Caco-2 (cell line): Measurements from ENCODE around the gene CSTA. TPM values are rescaled to one million over a fixed set of nuclear protein-coding genes. Genes with fewer than 3 reads are reported as not detected.

Experiments used
- BruUV-seq: library from RNA; stranded (reverse); fragments of 400-500 nt; replicated peaks from 2 replicates; lab custom pipeline; 2021; lab: Mats Ljungman, UMichigan
- CTCF ChIA-PET: fragments of 300-600 bp; sonication (Branson Sonifier 250); formaldehyde crosslinking; loops from one replicate; lab custom pipeline; 2022; ENCODE audit warnings: antibody characterized with exemption; lab: Charles Lee
- POLR2A ChIA-PET: fragments of 300-600 bp; sonication (Branson Sonifier 250); formaldehyde crosslinking; loops from one replicate; lab custom pipeline; 2022; ENCODE audit warnings: antibody characterized with exemption; lab: Charles Lee
- DNase-seq, 2 experiments: peaks; one replicate each; pipeline versions ENCODE4 v3.0.0 to v3.0.0-alpha.2; 2020 to 2022
- H3K27me3 ChIP-seq: replicated peaks from 2 replicates; pipeline ENCODE4 v1.6.0; 2011; ENCODE audit warnings: low read length; ENCODE audit not compliant: control insufficient read depth, insufficient read depth
- H3K36me3 ChIP-seq: 2 replicates; pipeline ENCODE4 v1.5.1; 2011; ENCODE audit warnings: low read length; ENCODE audit not compliant: control insufficient read depth, insufficient read depth
- H3K4me1 ChIP-seq: fragments of 250-450 bp; sonication (Bioruptor Pico); 2 replicates; pipeline ENCODE4 v1.5.1; 2020; ENCODE audit warnings: mild to moderate bottlenecking
- H3K4me3 ChIP-seq: 2 replicates; pipeline ENCODE4 v1.5.1; 2011; ENCODE audit warnings: low read depth, mild to moderate bottlenecking, control low read depth, low read length
- H3K9me3 ChIP-seq: fragments of 250-450 bp; sonication (Bioruptor Pico); 2 replicates; pipeline ENCODE4 v1.5.1; 2020; ENCODE audit warnings: mild to moderate bottlenecking, moderate library complexity
- H3K27ac Mint-ChIP-seq: one replicate; pipeline ENCODE4 v1.8.0; 2022; ENCODE audit warnings: mixed read lengths; ENCODE audit not compliant: unreplicated experiment
- H3K27me3 Mint-ChIP-seq: one replicate; pipeline ENCODE4 v1.8.0; 2022; ENCODE audit warnings: mixed read lengths; ENCODE audit not compliant: insufficient read depth, unreplicated experiment
- H3K36me3 Mint-ChIP-seq: one replicate; pipeline ENCODE4 v1.8.0; 2022; ENCODE audit warnings: mild to moderate bottlenecking, mixed read lengths; ENCODE audit not compliant: insufficient read depth, unreplicated experiment
- H3K4me1 Mint-ChIP-seq: one replicate; pipeline ENCODE4 v1.8.0; 2022; ENCODE audit warnings: low read depth, mixed read lengths; ENCODE audit not compliant: unreplicated experiment
- H3K4me3 Mint-ChIP-seq: one replicate; pipeline ENCODE4 v1.8.0; 2022; ENCODE audit warnings: mild to moderate bottlenecking, moderate library complexity, mixed read lengths; ENCODE audit not compliant: unreplicated experiment
- H3K9me3 Mint-ChIP-seq: one replicate; pipeline ENCODE4 v1.8.0; 2022; ENCODE audit warnings: mixed read lengths; ENCODE audit not compliant: unreplicated experiment
- intact Hi-C: fragments of 100-400 bp; cut with micrococcal nuclease; formaldehyde crosslinking; loops from one replicate; pipeline ENCODE4 v1.10.0; 2022; ENCODE audit not compliant: unreplicated experiment
- total RNA-seq: library from RNA; stranded (reverse); gene quantifications from 2 replicates; pipeline ENCODE4 v1.2.3, GENCODE V29; 2022
- TF ChIP-seq, protein P1 (sequence below), 2 experiments: fragments of 200-600 bp in 1 of 2; IDR thresholded peaks; 1 replicate in 1 of 2; 2 replicates in 1 of 2; pipeline versions ENCODE4 v1.5.1 to v1.8.0; 2011 to 2022; ENCODE audit warnings: antibody characterized with exemption in 1 of 2, control low read depth in 1 of 2, inconsistent platforms in 1 of 2, low read depth in 1 of 2, low read length in 1 of 2, mild to moderate bottlenecking in 1 of 2, moderate library complexity in 1 of 2; ENCODE audit not compliant: insufficient read depth in 1 of 2, severe bottlenecking in 1 of 2, unreplicated experiment in 1 of 2

The CSTA gene
- total RNA-seq, 1 experiment from 2014 or later, result 1.1 TPM

DNA sequence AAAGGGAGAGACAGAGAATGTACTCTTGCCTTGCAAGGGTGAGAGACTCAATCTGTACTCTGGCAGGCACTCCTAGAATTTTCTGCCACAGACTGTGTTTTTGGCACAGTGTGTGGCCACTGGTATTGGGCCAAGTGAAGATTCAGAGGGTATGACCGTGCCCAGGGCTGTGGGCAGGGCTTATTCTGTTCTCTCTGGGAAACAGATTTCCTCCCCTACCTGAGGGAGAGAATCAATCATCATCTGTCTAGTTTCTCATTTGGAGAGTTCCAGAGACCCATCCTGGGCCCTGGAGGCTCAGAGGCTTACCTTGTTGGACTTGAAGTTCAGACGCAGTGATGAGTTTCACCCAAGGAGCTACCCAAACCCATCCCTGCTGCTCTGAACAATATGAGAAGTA, 28.2 kb downstream of the CSTA start:
- no peaks in the 10 kb centered on the region for H3K9me3 ChIP-seq
- H3K4me3 Mint-ChIP-seq, result no peak overlapping the region
- no TSS peak for BruUV-seq
- H3K27me3 ChIP-seq, result no peaks in the 10 kb centered on the region
- H3K27ac Mint-ChIP-seq, result no peak overlapping the region
- no peak overlapping the region for H3K4me3 ChIP-seq
- intact Hi-C loops, result no loop called here
- H3K36me3 ChIP-seq, result peaks cover 2% of the 10 kb centered on the region; the same call in 1 of the 2 replicates
- ChIA-PET CTCF (interaction anchor here (0.8 to 1.3 kb wide), 2 partner anchors 31 to 47 kb away, joined by 4 to 5 read pairs; partner anchors contain the start of gene FAM162A), POLR2A (no interaction called here)
- TF ChIP-seq, protein P1, sequence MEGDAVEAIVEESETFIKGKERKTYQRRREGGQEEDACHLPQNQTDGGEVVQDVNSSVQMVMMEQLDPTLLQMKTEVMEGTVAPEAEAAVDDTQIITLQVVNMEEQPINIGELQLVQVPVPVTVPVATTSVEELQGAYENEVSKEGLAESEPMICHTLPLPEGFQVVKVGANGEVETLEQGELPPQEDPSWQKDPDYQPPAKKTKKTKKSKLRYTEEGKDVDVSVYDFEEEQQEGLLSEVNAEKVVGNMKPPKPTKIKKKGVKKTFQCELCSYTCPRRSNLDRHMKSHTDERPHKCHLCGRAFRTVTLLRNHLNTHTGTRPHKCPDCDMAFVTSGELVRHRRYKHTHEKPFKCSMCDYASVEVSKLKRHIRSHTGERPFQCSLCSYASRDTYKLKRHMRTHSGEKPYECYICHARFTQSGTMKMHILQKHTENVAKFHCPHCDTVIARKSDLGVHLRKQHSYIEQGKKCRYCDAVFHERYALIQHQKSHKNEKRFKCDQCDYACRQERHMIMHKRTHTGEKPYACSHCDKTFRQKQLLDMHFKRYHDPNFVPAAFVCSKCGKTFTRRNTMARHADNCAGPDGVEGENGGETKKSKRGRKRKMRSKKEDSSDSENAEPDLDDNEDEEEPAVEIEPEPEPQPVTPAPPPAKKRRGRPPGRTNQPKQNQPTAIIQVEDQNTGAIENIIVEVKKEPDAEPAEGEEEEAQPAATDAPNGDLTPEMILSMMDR (IDR thresholded peaks at IDR 0.05; ENCODE audit: insufficient read depth in 1 of 2, low read depth in 1 of 2, low read length in 1 of 2, severe bottlenecking in 1 of 2, unreplicated experiment in 1 of 2), result no peak
- no peak for DNase-seq
- H3K36me3 Mint-ChIP-seq, result peaks cover 19% of the 10 kb centered on the region
- no peaks in the 10 kb centered on the region for H3K4me1 ChIP-seq
- H3K9me3 Mint-ChIP-seq, result peaks cover under 1% of the 10 kb centered on the region
- no peaks in the 10 kb centered on the region for H3K4me1 Mint-ChIP-seq
- no peaks in the 10 kb centered on the region for H3K27me3 Mint-ChIP-seq

DNA sequence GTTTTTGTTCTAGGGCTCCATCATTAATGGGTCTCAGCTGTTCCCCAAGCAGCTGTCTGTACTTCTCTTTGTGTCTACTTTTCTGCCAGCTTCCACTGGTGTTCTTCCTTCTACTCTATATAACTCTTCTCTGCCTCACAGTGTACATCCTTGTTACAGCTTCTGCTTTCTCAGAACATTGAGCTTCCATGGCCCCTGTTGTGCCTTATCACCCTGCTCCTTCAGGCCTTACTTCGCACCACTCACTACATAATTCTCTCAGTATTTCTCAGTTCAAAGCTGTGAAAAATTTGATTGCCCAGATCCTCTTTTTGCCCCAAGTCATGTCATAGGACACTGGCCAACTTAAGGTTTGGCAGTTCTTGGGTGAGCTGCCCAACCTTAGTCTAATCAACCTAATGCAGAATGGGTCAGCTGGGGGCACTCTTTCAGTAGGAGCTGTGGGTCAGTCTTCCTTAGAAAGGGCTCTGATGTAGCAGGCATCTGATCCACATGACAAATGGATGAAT, 28.9 kb downstream of the CSTA start:
- ChIA-PET POLR2A (no interaction called here), CTCF (interaction anchor here (0.6 to 1.3 kb wide), 3 partner anchors 30 to 807 kb away, joined by 3 to 5 read pairs (median 4); partner anchors contain the start of gene FAM162A)
- intact Hi-C loops, result no loop called here
- no peaks in the 10 kb centered on the region for H3K9me3 Mint-ChIP-seq
- DNase-seq, result no peak
- Histone ChIP-seq H3K9me3 (no peaks in the 10 kb centered on the region), H3K27me3 (no peaks in the 10 kb centered on the region), H3K36me3 (peaks cover 3% of the 10 kb centered on the region), H3K4me3 (no peak overlapping the region), H3K4me1 (no peaks in the 10 kb centered on the region)
- no TSS peak for BruUV-seq
- H3K27ac Mint-ChIP-seq, result no peak overlapping the region
- H3K4me3 Mint-ChIP-seq, result no peak overlapping the region
- no peaks in the 10 kb centered on the region for H3K27me3 Mint-ChIP-seq
- no peaks in the 10 kb centered on the region for H3K4me1 Mint-ChIP-seq
- TF ChIP-seq, protein P1 (IDR thresholded peaks at IDR 0.05; ENCODE audit: insufficient read depth in 1 of 2, low read depth in 1 of 2, low read length in 1 of 2, severe bottlenecking in 1 of 2, unreplicated experiment in 1 of 2), result no peak
- peaks cover 26% of the 10 kb centered on the region for H3K36me3 Mint-ChIP-seq

DNA sequence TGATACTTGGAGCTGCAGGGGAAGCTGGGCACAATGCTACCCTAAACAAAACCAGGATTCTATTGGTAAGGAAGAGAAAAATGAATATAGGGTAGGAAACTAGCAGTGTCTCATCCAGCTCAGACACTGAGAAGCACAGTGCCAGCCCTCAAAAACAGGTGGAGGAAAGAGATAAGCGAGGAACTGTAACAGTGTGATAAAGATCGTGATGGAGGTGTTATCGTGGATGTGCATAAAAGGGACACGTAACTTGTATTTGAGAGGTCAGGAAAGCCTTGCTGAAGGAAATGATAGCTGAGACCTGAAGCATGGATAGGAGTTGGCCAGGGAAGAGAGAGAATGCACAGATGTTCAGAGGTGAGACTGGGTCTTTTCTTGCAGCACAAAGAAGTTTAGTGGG, 30.6 kb downstream of the CSTA start:
- Mint-ChIP-seq H3K27me3 (no peaks in the 10 kb centered on the region), H3K4me3 (no peak overlapping the region), H3K9me3 (no peaks in the 10 kb centered on the region), H3K4me1 (no peaks in the 10 kb centered on the region), H3K36me3 (peaks cover 38% of the 10 kb centered on the region), H3K27ac (no peak overlapping the region)
- no peak overlapping the region for H3K4me3 ChIP-seq
- no TSS peak for BruUV-seq
- H3K36me3 ChIP-seq, result peaks cover 3% of the 10 kb centered on the region
- CTCF ChIA-PET, result interaction anchor here (2.5 kb wide), 1 partner anchor 49 kb away, joined by 28 read pairs; no protein-coding TSS in a partner anchor
- POLR2A ChIA-PET, result no interaction called here
- intact Hi-C loops, result loop anchor here (1.0 to 5.0 kb wide), 4 partner anchors 49 to 809 kb away; no protein-coding TSS in a partner anchor
- H3K4me1 ChIP-seq, result no peaks in the 10 kb centered on the region
- H3K27me3 ChIP-seq, result no peaks in the 10 kb centered on the region
- no peaks in the 10 kb centered on the region for H3K9me3 ChIP-seq
- TF ChIP-seq, protein P1 (IDR thresholded peaks at IDR 0.05; ENCODE audit: insufficient read depth in 1 of 2, low read depth in 1 of 2, low read length in 1 of 2, severe bottlenecking in 1 of 2, unreplicated experiment in 1 of 2), result no peak
- DNase-seq, result no peak
